ENCODE results near the gene AFF3. TPM values are rescaled to one million over a fixed set of nuclear protein-coding genes. Genes with fewer than 3 reads are reported as not detected.

AFF3 gene
- total and polyA plus RNA-seq, 10 of the 15 experiments (the other 5 are each of a cell fraction or from before 2014, with no cell fraction given): 0.26 to 5.5 (median 3.0) TPM

DNA sequence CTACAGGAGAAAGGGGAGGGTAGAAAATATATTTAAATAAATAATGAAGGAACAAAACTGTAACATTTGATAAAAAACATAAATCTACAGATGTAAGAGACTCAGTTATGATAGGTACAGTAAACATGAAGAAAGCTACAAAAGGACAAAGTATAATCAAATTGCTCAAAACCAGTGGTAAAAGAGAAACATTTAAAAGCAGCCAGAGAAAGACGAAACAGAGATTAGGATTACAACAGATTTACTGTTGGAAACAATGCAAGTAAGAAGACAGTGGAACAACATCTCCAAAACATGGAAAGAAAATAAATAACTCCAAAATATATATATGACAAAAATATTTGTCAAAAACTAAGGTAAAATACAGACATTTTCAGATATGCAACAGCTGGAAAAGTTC, 344.9 kb downstream of the AFF3 start:
- H3K79me2 ChIP-seq (ENCODE audit: control insufficient read depth, insufficient read depth, low read length): no peaks in the 10 kb centered on the region
- intact Hi-C loops (cut with micrococcal nuclease; ENCODE audit: unreplicated experiment) (no loop called here), in situ Hi-C loops (cut with MboI) (no loop called here)
- ATAC-seq: no peak
- H3K4me2 ChIP-seq (ENCODE audit: control insufficient read depth, insufficient read depth): no peak overlapping the region
- no peaks in the 10 kb centered on the region for H3K36me3 ChIP-seq (ENCODE audit: control insufficient read depth in 2 of 2, insufficient read depth in 2 of 2, low read length in 1 of 2)
- no peak overlapping the region for H2AFZ ChIP-seq (ENCODE audit: control insufficient read depth, low read depth, low read length)
- SMC1A ChIA-PET (ENCODE audit: uncharacterized antibody, unreplicated experiment): no interaction called here
- DNase-seq (ENCODE audit: low read depth, low spot score): no peak
- no peak overlapping the region for H3K27ac ChIP-seq (ENCODE audit: control insufficient read depth, insufficient read depth)
- POLR2A ChIA-PET: interaction anchor here (0.6 kb wide), 1 partner anchor 17 kb away, joined by 3 read pairs; no protein-coding TSS in a partner anchor
- RAD21 ChIA-PET (ENCODE audit: unreplicated experiment): no interaction called here
- WGBS (ENCODE audit: insufficient coverage, insufficient replicate concordance, low lambda C conversion rate, missing lambda C conversion rate): 31% methylated on average over 1 of the region's 1 CpG
- FAIRE-seq: no peak
- H3K4me3 ChIP-seq: no peak overlapping the region
- no peaks in the 10 kb centered on the region for H4K20me1 ChIP-seq (ENCODE audit: control insufficient read depth, insufficient read depth)
- no TSS peak for BruUV-seq (replicated peaks)
- no peaks in the 10 kb centered on the region; the same call in 2 of the 3 replicates for H3K9me3 ChIP-seq (replicated peaks; ENCODE audit: control insufficient read depth, insufficient read depth, low read length)
- no peak overlapping the region for H3K9ac ChIP-seq (ENCODE audit: control insufficient read depth, insufficient read depth, low read length)
- CTCF ChIA-PET: interaction anchor here (0.6 kb wide), 1 partner anchor 355 kb away, joined by 3 read pairs; no protein-coding TSS in a partner anchor
- TF ChIP-seq, protein P1, sequence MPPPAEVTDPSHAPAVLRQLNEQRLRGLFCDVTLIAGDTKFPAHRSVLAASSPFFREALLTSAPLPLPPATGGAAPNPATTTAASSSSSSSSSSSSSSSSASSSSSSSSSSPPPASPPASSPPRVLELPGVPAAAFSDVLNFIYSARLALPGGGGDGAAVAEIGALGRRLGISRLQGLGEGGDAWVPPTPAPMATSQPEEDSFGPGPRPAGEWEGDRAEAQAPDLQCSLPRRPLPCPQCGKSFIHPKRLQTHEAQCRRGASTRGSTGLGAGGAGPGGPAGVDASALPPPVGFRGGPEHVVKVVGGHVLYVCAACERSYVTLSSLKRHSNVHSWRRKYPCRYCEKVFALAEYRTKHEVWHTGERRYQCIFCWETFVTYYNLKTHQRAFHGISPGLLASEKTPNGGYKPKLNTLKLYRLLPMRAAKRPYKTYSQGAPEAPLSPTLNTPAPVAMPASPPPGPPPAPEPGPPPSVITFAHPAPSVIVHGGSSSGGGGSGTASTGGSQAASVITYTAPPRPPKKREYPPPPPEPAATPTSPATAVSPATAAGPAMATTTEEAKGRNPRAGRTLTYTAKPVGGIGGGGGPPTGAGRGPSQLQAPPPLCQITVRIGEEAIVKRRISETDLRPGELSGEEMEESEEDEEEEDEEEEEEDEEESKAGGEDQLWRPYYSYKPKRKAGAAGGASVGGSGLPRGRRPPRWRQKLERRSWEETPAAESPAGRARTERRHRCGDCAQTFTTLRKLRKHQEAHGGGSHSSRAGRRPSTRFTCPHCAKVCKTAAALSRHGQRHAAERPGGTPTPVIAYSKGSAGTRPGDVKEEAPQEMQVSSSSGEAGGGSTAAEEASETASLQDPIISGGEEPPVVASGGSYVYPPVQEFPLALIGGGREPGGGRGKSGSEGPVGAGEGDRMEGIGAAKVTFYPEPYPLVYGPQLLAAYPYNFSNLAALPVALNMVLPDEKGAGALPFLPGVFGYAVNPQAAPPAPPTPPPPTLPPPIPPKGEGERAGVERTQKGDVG (CRISPR knock-in tag; IDR thresholded peaks at IDR 0.05): no peak
- peak; percentile 76; the same call in 1 of the 2 replicates for TF ChIP-seq CBX5 (IDR thresholded peaks at IDR 0.05; ENCODE audit: low read depth)
- H3K4me1 ChIP-seq (ENCODE audit: control insufficient read depth, insufficient read depth, low read length): no peaks in the 10 kb centered on the region
- H3K27me3 ChIP-seq (replicated peaks in 1 of 2; ENCODE audit: control insufficient read depth in 2 of 2, insufficient read depth in 2 of 2, low read length in 1 of 2): no peaks in the 10 kb centered on the region

DNA sequence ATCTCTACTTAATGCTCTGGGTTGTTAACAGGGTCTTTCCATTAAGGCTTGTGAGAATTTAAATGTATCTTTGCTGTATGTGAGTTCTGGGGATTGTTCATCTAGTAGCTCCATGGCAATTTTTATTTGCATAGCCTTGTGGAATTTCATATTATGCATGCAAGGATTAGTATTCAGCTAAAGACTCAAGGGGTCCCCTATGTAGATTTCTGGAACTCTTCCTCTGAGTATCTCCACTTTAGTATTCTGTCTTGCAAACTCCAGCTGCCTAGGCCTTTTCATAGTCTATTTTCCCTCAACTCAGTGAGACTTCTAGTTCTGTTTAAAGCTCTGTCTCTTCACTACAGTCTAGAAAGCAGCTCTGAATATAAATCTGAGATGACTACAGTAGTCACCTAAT, 348.0 kb downstream of the AFF3 start:
- Histone ChIP-seq H3K79me2 (ENCODE audit: control insufficient read depth, insufficient read depth, low read length) (no peaks in the 10 kb centered on the region), H3K9me3 (replicated peaks; ENCODE audit: control insufficient read depth, insufficient read depth, low read length) (no peaks in the 10 kb centered on the region; the same call in 2 of the 3 replicates), H3K27ac (ENCODE audit: control insufficient read depth, insufficient read depth) (no peak overlapping the region), H3K4me3 (no peak overlapping the region), H3K27me3 (replicated peaks in 1 of 2; ENCODE audit: control insufficient read depth in 2 of 2, insufficient read depth in 2 of 2, low read length in 1 of 2) (no peaks in the 10 kb centered on the region), H2AFZ (ENCODE audit: control insufficient read depth, low read depth, low read length) (no peak overlapping the region), H3K4me2 (ENCODE audit: control insufficient read depth, insufficient read depth) (no peak overlapping the region), H3K36me3 (ENCODE audit: control insufficient read depth in 2 of 2, insufficient read depth in 2 of 2, low read length in 1 of 2) (no peaks in the 10 kb centered on the region), H3K9ac (ENCODE audit: control insufficient read depth, insufficient read depth, low read length) (no peak overlapping the region), H3K4me1 (ENCODE audit: control insufficient read depth, insufficient read depth, low read length) (no peaks in the 10 kb centered on the region), H4K20me1 (ENCODE audit: control insufficient read depth, insufficient read depth) (no peaks in the 10 kb centered on the region)
- FAIRE-seq (no peak), DNase-seq (ENCODE audit: low read depth, low spot score) (no peak), ATAC-seq (no peak)
- CTCF ChIA-PET: interaction anchor here (1.0 kb wide), 1 partner anchor 19 kb away, joined by 4 read pairs; no protein-coding TSS in a partner anchor
- RAD21 ChIA-PET (ENCODE audit: unreplicated experiment): no interaction called here
- SMC1A ChIA-PET (ENCODE audit: uncharacterized antibody, unreplicated experiment): no interaction called here
- POLR2A ChIA-PET: no interaction called here
- intact Hi-C loops (cut with micrococcal nuclease; ENCODE audit: unreplicated experiment) (no loop called here), in situ Hi-C loops (cut with MboI) (no loop called here)
- no TSS peak for BruUV-seq (replicated peaks)
- TF ChIP-seq CEBPB (IDR thresholded peaks at IDR 0.05; ENCODE audit: borderline replicate concordance in 1 of 2, low read depth in 2 of 2, low read length in 2 of 2) (no peak), EZH2 (IDR thresholded peaks at IDR 0.05; ENCODE audit: borderline replicate concordance, control insufficient read depth, low read depth, low read length) (no peak), SREBF2 (IDR thresholded peaks at IDR 0.05; ENCODE audit: low read length) (no peak), CREM (IDR thresholded peaks at IDR 0.05; ENCODE audit: low read depth) (no peak), SMAD1 (IDR thresholded peaks at IDR 0.05; ENCODE audit: low read depth, partially characterized antibody) (no peak), BACH1 (IDR thresholded peaks at IDR 0.05; ENCODE audit: borderline replicate concordance) (no peak), HSF1 (IDR thresholded peaks at IDR 0.05; ENCODE audit: low read depth, low read length) (no peak)
- TF ChIP-seq, protein P2, sequence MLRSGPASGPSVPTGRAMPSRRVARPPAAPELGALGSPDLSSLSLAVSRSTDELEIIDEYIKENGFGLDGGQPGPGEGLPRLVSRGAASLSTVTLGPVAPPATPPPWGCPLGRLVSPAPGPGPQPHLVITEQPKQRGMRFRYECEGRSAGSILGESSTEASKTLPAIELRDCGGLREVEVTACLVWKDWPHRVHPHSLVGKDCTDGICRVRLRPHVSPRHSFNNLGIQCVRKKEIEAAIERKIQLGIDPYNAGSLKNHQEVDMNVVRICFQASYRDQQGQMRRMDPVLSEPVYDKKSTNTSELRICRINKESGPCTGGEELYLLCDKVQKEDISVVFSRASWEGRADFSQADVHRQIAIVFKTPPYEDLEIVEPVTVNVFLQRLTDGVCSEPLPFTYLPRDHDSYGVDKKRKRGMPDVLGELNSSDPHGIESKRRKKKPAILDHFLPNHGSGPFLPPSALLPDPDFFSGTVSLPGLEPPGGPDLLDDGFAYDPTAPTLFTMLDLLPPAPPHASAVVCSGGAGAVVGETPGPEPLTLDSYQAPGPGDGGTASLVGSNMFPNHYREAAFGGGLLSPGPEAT (IDR thresholded peaks at IDR 0.05; ENCODE audit: low read depth): no peak

Measured in GM12878 (cell line).